HepG2 (cell line): ENCODE data around the gene FBH1. TPM values are rescaled to one million over a fixed set of nuclear protein-coding genes. Genes with fewer than 3 reads are reported as not detected.

ENCODE experiments used
- BCL3 ChIP-seq: sonication (generic); formaldehyde crosslinking; IDR thresholded peaks from 2 replicates; pipeline ENCODE4 v1.5.1; 2020; ENCODE audit warnings: mild to moderate bottlenecking, missing genetic modification reagents, moderate library complexity
- CEBPG ChIP-seq: IDR thresholded peaks from 2 replicates; pipeline ENCODE4 v1.6.1; 2016
- ELF3 ChIP-seq: IDR thresholded peaks from 2 replicates; pipeline ENCODE4 v1.6.1; 2016; ENCODE audit warnings: missing genetic modification reagents, missing compliant biosample characterization
- GFI1 ChIP-seq: sonication (generic); formaldehyde crosslinking; IDR thresholded peaks from 2 replicates; pipeline ENCODE4 v1.5.0; 2020; ENCODE audit warnings: missing genetic modification reagents, mild to moderate bottlenecking, borderline replicate concordance
- MTERF4 ChIP-seq: sonication (generic); formaldehyde crosslinking; IDR thresholded peaks from 2 replicates; pipeline ENCODE4 v1.8.0; 2023; ENCODE audit warnings: mild to moderate bottlenecking, missing genetic modification reagents
- MXI1 ChIP-seq: IDR thresholded peaks from 3 replicates; pipeline ENCODE4 v1.6.1; 2012; ENCODE audit warnings: low read depth, low read length, inconsistent platforms, borderline replicate concordance
- NAIF1 ChIP-seq: sonication (generic); formaldehyde crosslinking; IDR thresholded peaks from 2 replicates; pipeline ENCODE4 v1.5.0; 2020; ENCODE audit warnings: mild to moderate bottlenecking, missing genetic modification reagents, borderline replicate concordance
- PRDM4 ChIP-seq: sonication (generic); formaldehyde crosslinking; IDR thresholded peaks from 2 replicates; pipeline ENCODE4 v1.9.0; 2021; ENCODE audit warnings: missing genetic modification reagents, borderline replicate concordance
- SP4 ChIP-seq: sonication (generic); formaldehyde crosslinking; IDR thresholded peaks from 2 replicates; pipeline ENCODE4 v1.8.1; 2023; ENCODE audit warnings: mild to moderate bottlenecking, missing genetic modification reagents
- SYNCRIP ChIP-seq: fragments of 200-400 bp; formaldehyde crosslinking; IDR thresholded peaks from 2 replicates; pipeline ENCODE4 v1.6.1; 2018; ENCODE audit warnings: mild to moderate bottlenecking, low read depth, low read length; ENCODE audit not compliant: insufficient read depth
- U2AF1 ChIP-seq: fragments of 200-400 bp; formaldehyde crosslinking; optimal IDR thresholded peaks from 2 replicates; pipeline ENCODE3; 2017; ENCODE audit warnings: mild to moderate bottlenecking, low read depth, low read length
- ZNF547 ChIP-seq: sonication (generic); formaldehyde crosslinking; IDR thresholded peaks from 2 replicates; pipeline ENCODE4 v1.5.1; 2020; ENCODE audit warnings: mild to moderate bottlenecking, missing genetic modification reagents
- ZNF646 ChIP-seq: sonication (generic); formaldehyde crosslinking; IDR thresholded peaks from 2 replicates; pipeline ENCODE4 v1.9.0; 2021; ENCODE audit warnings: mild to moderate bottlenecking, missing genetic modification reagents
- ZNF790 ChIP-seq: sonication (generic); formaldehyde crosslinking; IDR thresholded peaks from 2 replicates; pipeline ENCODE4 v1.8.0; 2022; ENCODE audit warnings: missing genetic modification reagents, mild to moderate bottlenecking, borderline replicate concordance
- ZSCAN12 ChIP-seq: sonication (generic); formaldehyde crosslinking; IDR thresholded peaks from 2 replicates; pipeline ENCODE4 v1.9.0; 2021; ENCODE audit warnings: mild to moderate bottlenecking, missing genetic modification reagents
- polyA plus RNA-seq, 8 experiments: library from polyadenylated mRNA; depleted of rRNA in 3 of 8; stranded (reverse) in 7 of 8; unstranded in 1 of 8; fragments of >200 nt; fragmentation: Illumina TruSeq in 4 of 8; extraction: Trizol in 4 of 8; gene quantifications; 2 replicates each; pipeline versions ENCODE4 v1.2.1 to v1.2.3, GENCODE V29; 2011 to 2016; ENCODE audit warnings: low read depth in 4 of 8, missing spikeins in 1 of 8, mixed read lengths in 1 of 8; ENCODE audit not compliant: insufficient read depth in 1 of 8
- total RNA-seq, 5 experiments: library from RNA; depleted of rRNA; stranded (reverse); fragments of >200 nt; fragmentation: Illumina TruSeq; extraction: Trizol; gene quantifications; 2 replicates each; pipeline ENCODE4 v1.2.3, GENCODE V29; 2016; ENCODE audit warnings: low read depth in 1 of 5

The FBH1 gene
- total and polyA plus RNA-seq, 2 of the 13 experiments (the other 11 are each of a cell fraction or from before 2014, with no cell fraction given): 48.8 to 60.3 TPM

- TF ChIP-seq ZNF547 (CRISPR knock-in tag) (no peak), ZSCAN12 (CRISPR knock-in tag) (no peak), SYNCRIP (no peak), ZNF790 (no peak), PRDM4 (CRISPR knock-in tag) (no peak), MXI1 (0 out of 3 replicates have a peak, but pooled peaks have one; percentile 42), GFI1 (no peak), MTERF4 (0 out of 2 replicates have a peak, but pooled peaks have one; percentile 2), CEBPG (CRISPR knock-in tag) (peak; percentile 75), SP4 (CRISPR knock-in tag) (peak; percentile 44; the same call in 1 of the 2 replicates), ELF3 (peak; percentile 2; the same call in 1 of the 2 replicates), BCL3 (CRISPR knock-in tag) (no peak), ZNF646 (CRISPR knock-in tag) (peak; percentile 76; the same call in 1 of the 2 replicates), U2AF1 (no peak), NAIF1 (CRISPR knock-in tag) (no peak)
These were observed 1.7 kb upstream of the FBH1 start (continued) for GRCh38 chr10:5888351-5888750.
